ENCODE results near the gene VEGFB. TPM values are rescaled to one million over a fixed set of nuclear protein-coding genes. Genes with fewer than 3 reads are reported as not detected.

The VEGFB gene
- total RNA-seq, 1 donor from 2014 or later = 2.3 TPM

DNA sequence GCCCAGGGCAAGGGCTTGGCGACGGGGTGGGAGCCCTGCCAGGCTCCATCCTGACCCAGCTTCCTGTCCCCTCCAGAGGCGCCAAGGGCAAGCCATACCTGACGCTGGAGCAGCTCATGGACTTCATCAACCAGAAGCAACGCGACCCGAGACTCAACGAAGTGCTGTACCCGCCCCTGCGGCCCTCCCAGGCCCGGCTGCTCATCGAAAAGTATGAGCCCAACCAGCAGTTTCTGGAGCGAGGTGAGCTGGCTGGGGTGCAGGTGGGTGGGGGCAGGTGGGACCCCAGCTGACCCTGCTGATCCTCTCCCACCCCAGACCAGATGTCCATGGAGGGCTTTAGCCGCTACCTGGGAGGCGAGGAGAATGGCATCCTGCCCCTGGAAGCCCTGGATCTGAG lies 21.9 kb downstream of the VEGFB start:
- H3K27ac ChIP-seq = no peak overlapping the region
- H4K20me1 ChIP-seq (ENCODE audit: low read depth) = peaks cover 25% of the 10 kb centered on the region
- Mint-ChIP-seq H3K27ac (no peak overlapping the region), H3K4me3 (no peak overlapping the region), H3K9me3 (no peaks in the 10 kb centered on the region), H3K4me1 (peaks cover 14% of the 10 kb centered on the region), H3K27me3 (ENCODE audit: insufficient read depth, low read depth) (peaks cover 13% of the 10 kb centered on the region), H3K36me3 (peaks cover 17% of the 10 kb centered on the region)
- H3K79me2 ChIP-seq (ENCODE audit: low read depth) = peaks cover 11% of the 10 kb centered on the region
- H3K4me2 ChIP-seq = no peak overlapping the region
- H3K9me3 ChIP-seq (ENCODE audit: low read depth) = no peaks in the 10 kb centered on the region
- no peaks in the 10 kb centered on the region for H3K27me3 ChIP-seq
- H3K4me1 ChIP-seq = peaks cover 7% of the 10 kb centered on the region
- peaks cover 9% of the 10 kb centered on the region for H3F3A ChIP-seq (ENCODE audit: low read depth)
- TF ChIP-seq EZH2 (IDR thresholded peaks at IDR 0.05) (no peak), EZH2phosphoT487 (IDR thresholded peaks at IDR 0.05) (no peak)
- TF ChIP-seq, protein P1, sequence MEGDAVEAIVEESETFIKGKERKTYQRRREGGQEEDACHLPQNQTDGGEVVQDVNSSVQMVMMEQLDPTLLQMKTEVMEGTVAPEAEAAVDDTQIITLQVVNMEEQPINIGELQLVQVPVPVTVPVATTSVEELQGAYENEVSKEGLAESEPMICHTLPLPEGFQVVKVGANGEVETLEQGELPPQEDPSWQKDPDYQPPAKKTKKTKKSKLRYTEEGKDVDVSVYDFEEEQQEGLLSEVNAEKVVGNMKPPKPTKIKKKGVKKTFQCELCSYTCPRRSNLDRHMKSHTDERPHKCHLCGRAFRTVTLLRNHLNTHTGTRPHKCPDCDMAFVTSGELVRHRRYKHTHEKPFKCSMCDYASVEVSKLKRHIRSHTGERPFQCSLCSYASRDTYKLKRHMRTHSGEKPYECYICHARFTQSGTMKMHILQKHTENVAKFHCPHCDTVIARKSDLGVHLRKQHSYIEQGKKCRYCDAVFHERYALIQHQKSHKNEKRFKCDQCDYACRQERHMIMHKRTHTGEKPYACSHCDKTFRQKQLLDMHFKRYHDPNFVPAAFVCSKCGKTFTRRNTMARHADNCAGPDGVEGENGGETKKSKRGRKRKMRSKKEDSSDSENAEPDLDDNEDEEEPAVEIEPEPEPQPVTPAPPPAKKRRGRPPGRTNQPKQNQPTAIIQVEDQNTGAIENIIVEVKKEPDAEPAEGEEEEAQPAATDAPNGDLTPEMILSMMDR (IDR thresholded peaks at IDR 0.05) = no peak
- H3K9ac ChIP-seq = no peak overlapping the region
- no peak overlapping the region for H3K4me3 ChIP-seq
- H2AFZ ChIP-seq (replicated peaks) = no peak overlapping the region
- no peak for DNase-seq (ENCODE audit: low spot score)
- no peaks in the 10 kb centered on the region for H3K36me3 ChIP-seq

GRCh38 chr11:64258356-64258755 lies 24.0 kb downstream of the VEGFB start:
- peaks cover 22% of the 10 kb centered on the region for H3K36me3 Mint-ChIP-seq

DNA sequence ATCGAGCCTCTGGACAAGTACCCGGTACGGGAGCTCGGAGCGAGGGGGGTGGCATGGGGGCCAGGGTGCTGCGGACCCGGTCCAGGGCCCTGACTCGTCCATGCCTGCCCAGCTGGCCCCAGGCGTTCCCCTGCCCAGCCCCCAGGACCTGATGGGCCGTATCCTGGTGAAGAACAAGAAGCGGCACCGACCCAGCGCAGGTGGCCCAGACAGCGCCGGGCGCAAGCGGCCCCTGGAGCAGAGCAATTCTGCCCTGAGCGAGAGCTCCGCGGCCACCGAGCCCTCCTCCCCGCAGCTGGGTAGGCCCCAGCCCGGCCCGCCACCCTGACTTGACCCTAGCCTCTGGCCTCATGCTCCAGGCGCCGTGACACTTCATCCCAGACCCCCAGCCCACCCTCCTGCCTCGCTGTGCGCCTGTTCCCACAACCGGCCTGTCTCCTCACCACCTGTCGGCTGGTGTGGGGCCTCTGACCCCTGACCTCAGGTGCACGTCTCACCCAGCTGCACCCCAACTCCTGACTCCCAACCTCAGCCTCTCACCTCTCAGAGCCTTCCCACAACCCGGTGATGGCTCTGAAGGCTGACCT lies 24.7 kb downstream of the VEGFB start:
- Mint-ChIP-seq H3K4me3 (peak overlapping the region; percentile 51), H3K4me1 (peaks cover 3% of the 10 kb centered on the region), H3K36me3 (peaks cover 20% of the 10 kb centered on the region)

More at GRCh38 chr11:64258356-64258755, 24.0 kb downstream of the VEGFB start:
- no peaks in the 10 kb centered on the region for H3K36me3 ChIP-seq
- Mint-ChIP-seq H3K4me3 (no peak overlapping the region), H3K4me1 (peaks cover 9% of the 10 kb centered on the region), H3K27me3 (ENCODE audit: insufficient read depth, low read depth) (peaks cover 10% of the 10 kb centered on the region), H3K9me3 (no peaks in the 10 kb centered on the region), H3K27ac (no peak overlapping the region)
- no peak for TF ChIP-seq EZH2phosphoT487 (IDR thresholded peaks at IDR 0.05)
- TF ChIP-seq, protein P1 (IDR thresholded peaks at IDR 0.05) = no peak
- no peak for TF ChIP-seq EZH2 (IDR thresholded peaks at IDR 0.05)
- H3K27me3 ChIP-seq = no peaks in the 10 kb centered on the region
- H3K79me2 ChIP-seq (ENCODE audit: low read depth) = no peaks in the 10 kb centered on the region
- H2AFZ ChIP-seq (replicated peaks) = no peak overlapping the region
- H3F3A ChIP-seq (ENCODE audit: low read depth) = peaks cover 2% of the 10 kb centered on the region
- no peaks in the 10 kb centered on the region for H3K4me1 ChIP-seq
- peaks cover 11% of the 10 kb centered on the region for H4K20me1 ChIP-seq (ENCODE audit: low read depth)
- H3K9ac ChIP-seq = no peak overlapping the region
- H3K4me3 ChIP-seq = no peak overlapping the region
- no peak for DNase-seq (ENCODE audit: low spot score)
- H3K9me3 ChIP-seq (ENCODE audit: low read depth) = no peaks in the 10 kb centered on the region
- no peak overlapping the region for H3K27ac ChIP-seq
- H3K4me2 ChIP-seq = no peak overlapping the region

More for the DNA sequence above, 24.7 kb downstream of the VEGFB start:
- no peak overlapping the region for H3K4me2 ChIP-seq
- no peak overlapping the region for H3K4me3 ChIP-seq
- Mint-ChIP-seq H3K9me3 (no peaks in the 10 kb centered on the region), H3K27ac (no peak overlapping the region), H3K27me3 (ENCODE audit: insufficient read depth, low read depth) (peaks cover 10% of the 10 kb centered on the region)
- TF ChIP-seq, protein P1 (IDR thresholded peaks at IDR 0.05) = no peak
- TF ChIP-seq EZH2 (IDR thresholded peaks at IDR 0.05) (no peak), EZH2phosphoT487 (IDR thresholded peaks at IDR 0.05) (no peak)
- no peaks in the 10 kb centered on the region for H3K36me3 ChIP-seq
- H3F3A ChIP-seq (ENCODE audit: low read depth) = no peaks in the 10 kb centered on the region
- H3K9ac ChIP-seq = no peak overlapping the region
- peaks cover 4% of the 10 kb centered on the region for H4K20me1 ChIP-seq (ENCODE audit: low read depth)
- H3K79me2 ChIP-seq (ENCODE audit: low read depth) = no peaks in the 10 kb centered on the region
- no peak overlapping the region for H3K27ac ChIP-seq
- H2AFZ ChIP-seq (replicated peaks) = no peak overlapping the region
- no peaks in the 10 kb centered on the region for H3K9me3 ChIP-seq (ENCODE audit: low read depth)
- no peak for DNase-seq (ENCODE audit: low spot score)
- H3K4me1 ChIP-seq = no peaks in the 10 kb centered on the region
- no peaks in the 10 kb centered on the region for H3K27me3 ChIP-seq
